ENCODE measurements around the gene HAPLN2. TPM values are rescaled to one million over a fixed set of nuclear protein-coding genes. Genes with fewer than 3 reads are reported as not detected.
"Not testable (repeated sequence)": the region's sequence is repeated elsewhere in the genome, so short reads cannot be mapped to it uniquely, and the experiment has no call there.

The HAPLN2 gene
- polyA plus RNA-seq, 12 donors = 0.22 to 0.94 (median 0.39) TPM; not detected in 4

DNA sequence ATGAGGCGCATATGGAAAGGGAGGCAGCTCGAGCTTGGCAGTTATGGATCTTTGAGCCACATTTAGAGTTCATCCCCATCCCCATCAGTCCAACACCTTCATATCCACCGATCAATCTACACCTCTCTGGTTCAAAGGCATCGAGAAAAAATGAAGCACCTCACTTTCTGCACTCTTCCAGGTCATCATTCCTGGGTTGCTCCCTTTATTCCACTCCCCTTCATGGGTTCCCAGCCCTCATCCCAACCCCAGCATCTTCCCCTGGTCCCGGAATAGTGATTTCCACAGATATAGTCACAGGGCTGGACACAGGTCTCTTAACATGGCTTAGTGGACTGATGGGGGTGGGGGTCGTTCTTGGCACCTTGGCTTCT lies 354 bp downstream of the HAPLN2 start:
- DNase-seq = no peak

DNA sequence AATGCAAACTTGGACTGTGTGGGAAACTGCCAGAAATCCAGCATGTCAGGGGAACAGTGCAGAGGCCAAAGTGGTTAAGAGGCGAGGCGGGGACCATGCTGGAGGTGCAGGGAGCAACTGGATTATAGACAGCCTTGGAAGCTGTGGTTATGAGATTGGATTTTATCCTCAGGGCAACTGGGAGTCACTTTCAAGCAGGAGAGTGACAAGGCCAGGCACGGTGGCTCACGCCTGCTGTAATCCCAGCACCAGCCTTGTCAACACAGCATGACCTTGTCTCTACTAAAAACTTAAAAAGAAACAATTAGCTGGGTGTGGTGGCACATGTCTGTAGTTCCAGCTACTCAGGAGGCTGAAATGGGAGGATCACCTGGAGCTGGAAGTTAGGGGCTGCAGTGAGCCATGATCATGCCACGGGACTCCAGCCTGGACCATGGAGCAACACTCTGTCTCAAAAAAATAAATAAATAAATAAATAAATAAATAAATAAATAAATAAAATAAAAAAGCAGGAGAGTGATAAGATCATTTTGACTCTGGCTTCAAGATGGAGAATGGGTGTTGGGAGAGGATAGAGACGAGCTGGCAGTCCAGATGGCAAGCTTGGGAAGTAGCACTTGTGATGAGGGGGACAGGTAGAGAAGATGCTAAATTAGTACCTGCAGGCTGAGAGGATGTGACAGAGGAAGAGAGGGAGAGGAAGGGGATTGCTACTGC lies 3.5 kb downstream of the HAPLN2 start:
- no peak for DNase-seq

DNA sequence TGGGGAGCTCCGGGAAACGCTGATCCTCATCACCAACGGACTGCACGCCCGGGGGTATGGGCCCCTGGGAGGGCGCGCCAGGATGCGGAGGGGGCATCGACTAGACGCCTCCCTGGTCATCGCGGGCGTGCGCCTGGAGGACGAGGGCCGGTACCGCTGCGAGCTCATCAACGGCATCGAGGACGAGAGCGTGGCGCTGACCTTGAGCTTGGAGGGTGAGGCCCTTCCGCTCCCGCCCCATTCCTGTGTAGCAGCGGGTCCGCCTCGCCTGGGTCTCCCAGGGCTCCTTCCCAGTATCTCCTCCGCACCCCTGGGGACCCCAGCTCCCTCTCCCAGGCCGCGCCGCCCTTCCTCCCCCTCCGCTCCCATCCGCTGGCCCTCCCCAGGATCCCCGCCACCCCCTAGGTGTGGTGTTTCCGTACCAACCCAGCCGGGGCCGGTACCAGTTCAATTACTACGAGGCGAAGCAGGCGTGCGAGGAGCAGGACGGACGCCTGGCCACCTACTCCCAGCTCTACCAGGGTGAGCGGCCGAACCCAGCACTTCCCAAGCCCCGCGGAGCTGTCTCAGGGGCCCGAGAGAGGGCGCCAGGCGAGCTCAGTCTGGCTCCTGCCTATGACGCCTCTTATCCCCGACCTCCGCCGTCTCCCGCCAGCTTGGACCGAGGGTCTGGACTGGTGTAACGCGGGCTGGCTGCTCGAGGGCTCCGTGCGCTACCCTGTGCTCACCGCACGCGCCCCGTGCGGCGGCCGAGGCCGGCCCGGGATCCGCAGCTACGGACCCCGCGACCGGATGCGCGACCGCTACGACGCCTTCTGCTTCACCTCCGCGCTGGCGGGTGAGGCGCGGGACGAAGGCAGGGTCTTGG lies 5.0 kb downstream of the HAPLN2 start:
- no peak for DNase-seq

DNA sequence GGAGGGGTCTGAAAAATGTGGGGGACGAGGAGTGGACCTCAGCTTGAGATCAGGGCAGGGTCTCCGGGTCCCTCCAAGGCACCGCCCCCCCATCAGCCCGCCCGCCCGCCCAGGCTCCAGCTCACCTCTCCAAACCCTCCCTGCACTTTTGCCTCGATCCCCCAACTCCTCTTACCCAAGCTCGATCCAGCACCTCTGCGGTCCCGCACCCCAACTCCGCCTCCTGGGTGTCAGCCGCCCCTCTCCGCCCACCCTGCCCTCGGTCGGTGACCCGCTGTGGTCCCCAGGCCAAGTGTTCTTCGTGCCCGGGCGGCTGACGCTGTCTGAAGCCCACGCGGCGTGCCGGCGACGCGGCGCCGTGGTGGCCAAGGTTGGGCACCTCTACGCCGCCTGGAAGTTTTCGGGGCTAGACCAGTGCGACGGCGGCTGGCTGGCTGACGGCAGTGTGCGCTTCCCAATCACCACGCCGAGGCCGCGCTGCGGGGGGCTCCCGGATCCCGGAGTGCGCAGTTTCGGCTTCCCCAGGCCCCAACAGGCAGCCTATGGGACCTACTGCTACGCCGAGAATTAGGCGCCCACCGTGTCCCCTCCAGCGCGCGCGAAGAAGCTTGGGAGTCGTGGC lies 5.7 kb downstream of the HAPLN2 start:
- no peak for DNase-seq

DNA sequence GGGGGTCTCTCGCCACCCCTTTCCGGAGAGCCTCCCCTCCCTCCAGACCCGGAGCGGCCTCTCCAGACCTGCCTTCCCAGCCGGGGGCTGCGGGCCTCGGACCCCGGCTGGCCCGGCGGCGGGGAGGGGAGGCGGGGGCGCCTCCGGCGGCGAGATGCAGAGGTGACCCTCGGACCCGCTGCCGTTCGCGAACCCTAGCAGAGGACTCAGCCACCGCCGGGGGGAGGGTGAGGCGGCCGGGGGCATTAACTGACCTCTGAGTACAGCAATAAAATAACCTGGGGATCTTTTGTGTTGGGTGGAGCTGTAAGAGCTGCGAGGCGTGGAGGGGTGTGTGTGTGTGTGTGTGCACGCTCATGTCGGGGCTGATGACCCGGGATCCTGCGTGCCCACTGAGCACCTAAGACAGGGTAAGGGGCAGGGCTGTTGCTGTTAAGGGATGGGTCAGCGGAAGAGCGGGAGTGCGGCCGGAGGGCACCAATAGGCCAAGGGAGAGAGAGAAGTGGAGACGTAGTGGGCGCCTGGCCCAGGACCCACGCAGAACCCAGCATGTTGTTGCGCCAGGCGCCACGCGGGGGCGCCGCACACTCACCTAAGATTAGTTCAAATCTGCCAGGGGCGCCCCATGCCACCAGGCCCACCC lies 6.3 kb downstream of the HAPLN2 start:
- DNase-seq = peak; percentile 54

DNA sequence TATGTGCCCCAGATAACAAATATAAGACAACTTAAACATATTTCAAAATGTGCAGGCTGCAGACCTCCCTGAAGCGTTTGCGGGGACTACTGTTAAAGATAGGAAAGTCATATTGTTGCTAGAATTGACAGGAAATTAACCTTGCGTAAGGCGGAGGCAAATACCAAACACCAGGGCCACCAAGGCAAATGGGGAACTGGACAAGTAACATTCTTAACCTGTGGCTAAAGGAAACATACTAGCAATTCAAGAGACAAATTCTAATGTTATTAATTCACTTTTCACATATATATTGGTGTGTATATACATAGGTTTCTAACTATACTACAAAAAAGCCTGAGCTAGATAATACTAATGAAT lies 6.8 kb downstream of the HAPLN2 start:
- no peak for DNase-seq

DNA sequence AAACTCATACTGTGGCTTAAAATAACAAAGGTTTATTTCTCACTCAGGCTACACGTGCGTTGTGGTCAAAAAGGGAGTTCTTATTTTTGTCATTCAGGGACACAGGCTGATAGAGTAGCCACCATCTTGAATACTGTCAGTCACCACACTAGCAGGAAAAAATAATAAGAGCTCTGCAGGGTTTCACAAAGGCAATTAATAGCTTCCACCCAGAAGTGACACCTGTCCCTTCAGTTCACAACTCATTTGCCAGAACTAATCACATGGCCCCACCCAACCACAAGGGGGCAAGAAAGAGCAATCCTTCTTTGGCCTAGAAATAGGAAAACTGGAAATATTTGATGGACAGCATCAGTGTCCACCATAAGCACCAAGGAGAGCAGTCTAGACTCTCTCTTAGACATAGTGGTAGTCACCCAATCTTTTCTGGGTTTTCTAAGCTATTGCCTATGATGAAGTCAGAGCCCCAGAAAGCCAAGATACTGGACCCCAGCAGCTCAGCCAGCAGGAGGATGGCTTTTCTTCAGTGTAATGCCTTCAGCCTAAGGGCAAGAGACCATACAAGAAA lies 8.2 kb downstream of the HAPLN2 start:
- no peak for DNase-seq

DNA sequence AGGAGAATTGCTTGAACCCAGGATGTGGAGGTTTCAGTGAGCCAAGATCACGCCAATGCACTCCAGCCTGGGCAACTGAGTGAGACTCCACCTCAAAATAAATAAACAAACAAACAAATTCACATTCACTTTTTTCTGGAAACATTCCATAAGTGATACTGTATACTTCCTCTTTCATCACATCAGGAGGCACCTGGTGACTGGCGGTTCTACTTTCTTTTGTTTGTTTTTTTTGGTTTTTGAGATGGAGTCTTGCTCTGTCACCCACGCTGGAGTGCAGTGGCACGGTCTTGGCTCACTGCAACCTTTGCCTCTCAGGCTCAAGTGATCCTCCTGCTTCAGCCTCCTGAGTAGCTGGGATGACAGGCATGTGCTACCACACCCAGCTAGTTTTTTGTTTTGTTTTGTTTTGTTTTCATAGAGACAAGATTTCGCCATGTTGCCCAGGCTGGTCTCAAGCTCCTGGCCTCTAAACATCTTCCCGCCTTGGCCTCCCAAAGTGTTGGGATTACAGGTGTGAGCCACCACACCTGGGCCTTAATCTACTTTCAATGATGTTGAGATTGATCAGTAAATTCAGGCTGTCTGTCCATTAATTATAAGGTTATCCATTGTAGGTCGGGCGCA lies 10.7 kb downstream of the HAPLN2 start:
- DNase-seq = no peak

DNA sequence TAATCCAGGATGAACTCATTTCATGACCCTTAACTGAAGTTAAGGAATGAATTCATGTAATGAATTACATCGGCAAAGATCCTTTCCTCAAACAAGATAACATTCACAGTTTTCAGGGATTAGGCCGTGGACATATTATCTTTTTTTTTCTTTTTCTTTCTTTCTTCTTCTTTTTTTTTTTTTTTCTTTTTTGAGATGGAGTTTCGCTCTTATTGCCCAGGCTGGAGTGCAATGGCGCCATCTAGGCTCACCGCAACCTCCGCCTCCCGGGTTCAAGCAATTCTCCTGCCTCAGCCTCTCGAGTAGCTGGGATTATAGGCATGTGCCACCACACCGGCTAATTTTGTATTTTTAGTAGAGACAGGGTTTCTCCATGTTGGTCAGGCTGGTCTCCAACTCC lies 11.9 kb downstream of the HAPLN2 start:
- DNase-seq = not testable (repeated sequence)

DNA sequence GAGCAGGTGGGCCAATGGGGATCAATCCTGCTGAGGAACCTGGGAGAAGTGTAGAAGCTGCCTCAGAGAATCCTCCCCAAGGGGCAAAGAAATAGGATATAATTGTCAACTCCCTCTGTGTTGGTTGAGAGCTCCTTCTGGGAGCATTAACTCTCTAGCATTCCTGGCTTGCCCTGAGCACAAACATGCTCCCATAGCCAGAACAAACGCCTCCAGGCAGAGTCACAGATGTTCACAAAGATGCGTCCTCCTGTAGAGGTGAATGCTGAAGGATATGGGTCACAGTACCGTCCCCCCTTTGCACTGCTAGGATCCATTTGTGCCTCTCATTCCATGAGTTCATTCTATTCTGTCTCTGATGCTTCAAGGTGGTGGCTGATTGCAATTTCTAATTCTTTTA lies 13.1 kb downstream of the HAPLN2 start:
- DNase-seq = no peak

DNA sequence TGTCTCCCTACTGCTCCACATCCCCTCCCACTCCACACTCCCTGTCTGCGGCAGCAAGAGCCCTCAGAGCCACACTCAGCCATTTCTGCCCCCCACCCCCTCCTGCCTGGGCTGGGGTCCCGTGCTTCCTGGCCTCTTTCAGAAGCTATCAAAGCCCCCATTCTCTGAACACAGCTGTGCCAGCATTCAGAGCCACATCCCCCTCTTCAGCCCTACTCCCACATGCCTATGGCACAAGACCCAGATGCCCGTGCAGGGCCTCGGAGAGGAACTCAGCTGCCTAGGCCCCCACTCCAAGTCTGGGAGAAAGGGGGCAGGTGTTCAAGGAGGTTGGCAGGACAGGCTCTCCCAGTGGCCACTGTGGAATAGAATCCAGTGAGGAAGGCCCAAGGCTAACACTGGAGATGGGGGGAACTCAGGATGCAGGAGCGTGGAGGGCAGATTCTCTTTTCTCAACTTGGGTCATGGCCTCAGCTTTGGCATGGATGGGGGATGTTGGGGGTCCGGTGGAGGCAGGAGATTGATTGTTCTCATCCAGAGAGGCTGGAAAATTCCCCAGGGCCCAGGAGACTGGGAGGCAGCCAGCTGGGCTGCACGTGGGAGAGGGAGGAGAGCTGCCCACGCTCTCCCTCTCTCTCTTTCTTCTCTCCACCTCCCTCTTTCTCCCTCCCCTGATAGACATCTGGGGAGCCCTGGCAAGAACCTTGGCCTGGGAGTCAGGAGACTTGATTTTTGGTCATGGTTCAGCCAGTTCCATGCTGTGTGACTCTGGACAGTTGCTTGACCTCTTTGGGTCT lies 19.2 kb downstream of the HAPLN2 start:
- no peak for DNase-seq

DNA sequence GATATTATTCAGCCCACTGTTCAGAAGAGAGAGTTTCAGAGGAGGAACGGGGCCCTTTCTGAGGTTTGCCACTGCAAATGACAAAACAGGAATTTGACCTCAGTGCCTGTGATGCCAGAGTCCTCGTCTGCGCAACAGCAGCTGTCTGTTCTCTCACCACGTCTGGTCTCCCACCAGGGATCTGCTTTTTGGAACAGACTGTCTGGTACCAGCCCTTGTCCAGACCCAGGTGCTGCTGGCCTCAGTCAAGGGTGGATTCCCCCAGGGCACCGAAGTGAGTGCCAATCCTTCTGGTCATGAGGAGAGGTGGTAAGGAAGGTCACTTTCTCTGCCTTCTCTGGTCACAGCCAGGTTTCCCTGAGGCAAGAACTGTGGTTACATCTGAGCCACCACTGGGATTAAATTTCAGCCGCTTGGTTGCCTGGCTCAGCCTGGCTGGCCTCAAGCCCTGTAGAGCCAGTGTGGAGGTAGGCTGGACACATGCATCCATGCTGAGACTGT lies 20.4 kb downstream of the HAPLN2 start:
- DNase-seq = no peak

DNA sequence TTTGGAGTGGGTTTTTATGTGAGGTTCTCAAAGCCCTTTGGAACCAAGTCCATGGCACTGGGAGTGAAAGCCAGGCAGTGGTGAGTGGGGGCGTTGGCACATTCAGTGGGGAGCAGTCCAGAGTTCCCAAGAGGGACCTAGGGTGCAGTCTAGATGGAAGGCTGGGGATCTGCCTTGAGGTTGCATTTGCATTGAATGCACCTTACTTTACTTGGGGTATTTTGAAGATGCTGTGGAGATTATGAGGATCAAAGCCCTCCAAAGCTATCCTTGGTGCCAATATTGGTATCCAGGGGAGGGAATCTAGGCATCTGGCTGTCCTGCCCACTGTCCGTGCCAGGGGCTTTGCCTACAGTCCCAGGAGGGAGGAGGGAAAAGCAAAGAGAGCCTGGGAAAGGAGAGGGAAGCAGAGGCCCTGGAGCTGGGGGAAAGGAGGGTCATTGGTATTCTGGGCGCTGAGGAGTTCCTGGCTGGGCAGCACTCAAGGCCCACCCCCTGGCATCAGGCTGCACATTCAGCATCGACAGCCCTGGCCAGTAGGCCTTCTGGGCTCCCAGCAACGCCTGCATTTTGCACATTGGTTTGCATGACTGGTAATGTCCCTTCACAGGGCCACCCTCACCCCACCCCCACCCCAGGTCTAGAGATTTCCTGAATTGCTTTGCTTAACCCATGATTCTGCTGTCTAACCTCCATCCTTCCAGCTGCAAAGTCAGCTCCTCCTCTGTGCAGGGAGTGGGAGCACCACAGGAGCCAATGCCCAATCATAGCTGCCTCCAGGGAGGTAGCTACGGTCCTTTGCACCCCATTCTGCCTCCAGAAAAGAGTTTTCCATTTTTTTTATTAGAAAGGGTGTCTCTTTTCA lies 21.9 kb downstream of the HAPLN2 start:
- DNase-seq = no peak

DNA sequence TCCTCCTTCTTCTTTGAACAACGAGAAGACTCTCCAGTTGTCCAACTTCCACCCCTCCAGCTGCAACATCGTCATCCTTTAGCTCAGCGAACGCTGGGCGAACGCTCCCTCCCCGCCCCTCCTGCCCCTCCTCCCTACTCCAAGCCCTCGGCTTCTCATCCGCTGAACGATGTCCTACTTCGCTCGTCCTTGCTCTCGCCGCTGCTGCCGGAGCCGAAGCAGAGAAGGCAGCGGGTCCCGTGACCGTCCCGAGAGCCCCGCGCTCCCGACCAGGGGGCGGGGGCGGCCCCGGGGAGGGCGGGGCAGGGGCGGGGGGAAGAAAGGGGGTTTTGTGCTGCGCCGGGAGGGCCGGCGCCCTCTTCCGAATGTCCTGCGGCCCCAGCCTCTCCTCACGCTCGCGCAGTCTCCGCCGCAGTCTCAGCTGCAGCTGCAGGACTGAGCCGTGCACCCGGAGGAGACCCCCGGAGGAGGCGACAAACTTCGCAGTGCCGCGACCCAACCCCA lies 22.6 kb downstream of the HAPLN2 start, which contains the start of gene BCAN:
Gene BCAN (plus strand): TSS at position 357 of the 504 bp plus-strand sequence. CDS start 3,938 bp downstream, outside the sequence.
- no peak for DNase-seq

DNA sequence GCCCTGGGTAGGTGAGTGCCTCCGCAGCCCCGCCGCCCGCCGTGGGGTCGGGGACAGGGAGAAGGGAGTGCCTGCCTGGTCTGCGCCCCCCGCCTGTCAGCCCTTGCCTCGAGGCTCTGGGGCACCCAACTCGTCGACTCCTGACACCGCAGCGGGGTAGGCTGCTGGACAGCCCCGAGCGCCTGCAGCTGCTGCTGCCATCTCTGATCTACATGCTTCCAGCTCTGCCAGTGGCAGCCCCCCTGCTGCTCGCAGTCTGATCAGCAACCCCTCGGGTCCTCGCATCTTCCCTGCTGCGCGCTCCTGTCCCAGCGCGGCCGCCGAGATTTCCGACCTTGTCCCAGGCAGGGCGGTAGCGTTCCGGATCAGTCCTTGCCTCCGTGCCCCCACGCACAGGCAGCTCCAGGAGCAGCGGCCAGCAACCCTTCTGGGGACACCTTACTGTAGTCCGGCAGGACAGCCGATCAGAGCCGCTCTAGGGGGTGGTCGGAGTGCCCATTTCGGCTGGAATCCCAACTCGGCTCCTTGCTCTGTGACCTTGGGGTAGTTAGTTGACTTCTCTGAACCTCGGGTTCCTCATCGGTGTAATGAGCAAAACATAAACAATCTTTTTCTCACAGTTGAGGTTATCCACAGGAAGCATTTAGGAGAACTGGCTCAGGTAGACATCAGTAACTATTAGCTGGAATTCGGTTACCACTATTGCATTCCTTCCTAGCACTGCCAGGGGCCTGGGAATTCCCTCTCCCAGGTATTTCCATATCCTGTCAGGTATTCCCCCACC lies 23.2 kb downstream of the HAPLN2 start:
- no peak for DNase-seq

DNA sequence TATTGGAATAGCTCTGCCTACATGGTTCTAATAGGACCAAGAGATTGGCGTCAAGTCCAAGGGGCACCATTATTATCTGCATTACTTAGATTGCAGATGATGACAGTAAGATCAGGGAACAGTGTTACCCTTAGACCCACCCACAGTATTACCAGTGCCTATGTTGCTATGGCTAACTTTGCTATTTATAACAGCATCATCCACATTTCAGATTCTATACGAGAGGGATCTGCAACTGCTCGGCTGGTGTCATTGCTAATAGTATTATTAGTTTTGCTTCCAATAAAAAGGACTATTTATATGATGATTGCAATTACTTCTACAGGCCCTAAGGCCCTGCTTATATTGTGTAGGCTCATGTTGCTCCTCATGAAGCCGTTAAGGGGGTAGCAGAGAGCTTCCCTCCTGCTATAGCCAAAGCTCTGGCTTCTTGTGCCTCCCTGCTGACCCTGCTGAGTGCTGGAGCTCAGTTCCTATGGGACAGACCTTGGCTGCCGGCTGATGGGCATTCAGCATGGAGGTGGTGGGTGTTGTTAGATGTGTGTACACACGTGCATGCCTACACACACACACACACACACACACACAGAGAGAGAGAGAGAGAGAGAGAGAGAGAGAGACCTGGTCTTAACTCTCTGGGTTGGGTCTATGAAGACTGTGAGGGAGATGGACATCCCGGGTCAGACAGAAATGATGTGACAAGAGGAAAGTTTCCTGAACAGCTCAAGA lies 24.0 kb downstream of the HAPLN2 start:
- no peak for DNase-seq

DNA sequence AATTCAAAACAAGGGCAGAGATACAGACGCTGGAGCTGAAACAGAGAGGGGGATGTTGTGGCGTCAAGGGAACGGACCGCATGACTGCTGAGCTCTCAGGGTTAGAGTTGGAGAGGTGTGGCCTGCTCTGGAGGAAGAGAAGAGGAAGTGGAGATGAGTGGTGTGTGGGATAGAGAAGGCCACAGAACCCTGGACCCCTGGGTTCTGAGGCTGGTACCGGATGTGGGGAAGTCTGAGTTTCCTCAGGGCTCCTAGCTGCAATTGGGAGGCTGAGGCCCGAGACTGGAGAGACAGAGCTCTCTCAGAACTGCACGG lies 24.5 kb downstream of the HAPLN2 start:
- no peak for DNase-seq

DNA sequence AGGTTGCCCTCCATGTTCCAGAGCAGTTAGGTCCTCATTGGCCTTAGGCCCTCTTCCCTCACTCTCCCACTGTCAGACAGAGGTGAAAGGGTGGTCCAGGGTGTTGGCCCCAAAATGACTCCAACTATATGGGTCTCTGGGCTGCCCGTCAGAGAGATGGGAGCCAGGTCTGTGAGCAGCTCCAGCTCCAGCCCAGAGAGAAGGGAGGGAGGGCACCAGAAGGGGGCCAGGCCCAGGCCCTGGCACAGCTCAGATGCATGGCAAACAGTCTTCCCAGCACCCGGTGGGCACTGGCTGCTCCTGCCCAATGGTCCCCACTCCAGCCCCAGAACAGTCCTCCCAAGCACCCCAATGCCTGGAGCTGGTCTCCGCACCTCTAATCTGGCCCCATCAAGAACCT lies 24.9 kb downstream of the HAPLN2 start:
- no peak for DNase-seq
